Measurements from ENCODE around the gene HOXA1.
"Not testable (repeated sequence)": the region's sequence is repeated elsewhere in the genome, so short reads cannot be mapped to it uniquely, and the experiment has no call there.

HOXA1 gene

GRCh38 chr7:27051451-27051850 is 44.3 kb downstream of the HOXA1 start:
- H3K9me3 ChIP-seq (ENCODE audit: control insufficient read depth, low read length) = no peaks in the 10 kb centered on the region
- no peak overlapping the region for H3K4me3 ChIP-seq (ENCODE audit: low read length)

GRCh38 chr7:27048438-27048837 is 47.4 kb downstream of the HOXA1 start:
- H3K9ac ChIP-seq (ENCODE audit: low read length) = no peak overlapping the region
- H3K27me3 ChIP-seq (ENCODE audit: control insufficient read depth, insufficient read depth, low read length) = no peaks in the 10 kb centered on the region
- no peaks in the 10 kb centered on the region for H3K36me3 ChIP-seq (ENCODE audit: control insufficient read depth, insufficient read depth, low read length)
- H3K4me3 ChIP-seq (ENCODE audit: low read length) = no peak overlapping the region
- H3K9me3 ChIP-seq (ENCODE audit: control insufficient read depth, low read length) = no peaks in the 10 kb centered on the region
- no peaks in the 10 kb centered on the region for H3K4me1 ChIP-seq (ENCODE audit: control insufficient read depth, insufficient read depth, low read length)

More at GRCh38 chr7:27051451-27051850, 44.3 kb downstream of the HOXA1 start:
- Histone ChIP-seq H3K9ac (ENCODE audit: low read length) (no peak overlapping the region), H3K27me3 (ENCODE audit: control insufficient read depth, insufficient read depth, low read length) (no peaks in the 10 kb centered on the region), H3K36me3 (ENCODE audit: control insufficient read depth, insufficient read depth, low read length) (no peaks in the 10 kb centered on the region), H3K4me1 (ENCODE audit: control insufficient read depth, insufficient read depth, low read length) (no peaks in the 10 kb centered on the region)

- Histone ChIP-seq H3K9me3 (ENCODE audit: control insufficient read depth, low read length) (no peaks in the 10 kb centered on the region), H3K4me3 (ENCODE audit: low read length) (no peak overlapping the region), H3K4me1 (ENCODE audit: control insufficient read depth, insufficient read depth, low read length) (no peaks in the 10 kb centered on the region), H3K36me3 (ENCODE audit: control insufficient read depth, insufficient read depth, low read length) (no peaks in the 10 kb centered on the region), H3K9ac (ENCODE audit: low read length) (no peak overlapping the region), H3K27me3 (ENCODE audit: control insufficient read depth, insufficient read depth, low read length) (no peaks in the 10 kb centered on the region)
Measured at GRCh38 chr7:27046854-27047549, 48.8 kb downstream of the HOXA1 start.

- H3K4me3 ChIP-seq (ENCODE audit: low read length); H3K9me3 ChIP-seq (ENCODE audit: control insufficient read depth, low read length); H3K27me3 ChIP-seq (ENCODE audit: control insufficient read depth, insufficient read depth, low read length); H3K36me3 ChIP-seq (ENCODE audit: control insufficient read depth, insufficient read depth, low read length); H3K9ac ChIP-seq (ENCODE audit: low read length); H3K4me1 ChIP-seq (ENCODE audit: control insufficient read depth, insufficient read depth, low read length): not testable (repeated sequence)
Measured at GRCh38 chr7:27045972-27046371, 49.8 kb downstream of the HOXA1 start.

GRCh38 chr7:27045066-27045465 is 50.7 kb downstream of the HOXA1 start:
- H3K9me3 ChIP-seq (ENCODE audit: control insufficient read depth, low read length); H3K9ac ChIP-seq (ENCODE audit: low read length); H3K4me3 ChIP-seq (ENCODE audit: low read length); H3K36me3 ChIP-seq (ENCODE audit: control insufficient read depth, insufficient read depth, low read length); H3K4me1 ChIP-seq (ENCODE audit: control insufficient read depth, insufficient read depth, low read length); H3K27me3 ChIP-seq (ENCODE audit: control insufficient read depth, insufficient read depth, low read length): not testable (repeated sequence)

All from mucosa of stomach (tissue), 1 donor.